ENCODE results near the gene OTOL1.

OTOL1 gene

GRCh38 chr3:161545824-161546223 lies 49.2 kb downstream of the OTOL1 start:
- DNase-seq (ENCODE audit: low read depth) = no peak

DNA sequence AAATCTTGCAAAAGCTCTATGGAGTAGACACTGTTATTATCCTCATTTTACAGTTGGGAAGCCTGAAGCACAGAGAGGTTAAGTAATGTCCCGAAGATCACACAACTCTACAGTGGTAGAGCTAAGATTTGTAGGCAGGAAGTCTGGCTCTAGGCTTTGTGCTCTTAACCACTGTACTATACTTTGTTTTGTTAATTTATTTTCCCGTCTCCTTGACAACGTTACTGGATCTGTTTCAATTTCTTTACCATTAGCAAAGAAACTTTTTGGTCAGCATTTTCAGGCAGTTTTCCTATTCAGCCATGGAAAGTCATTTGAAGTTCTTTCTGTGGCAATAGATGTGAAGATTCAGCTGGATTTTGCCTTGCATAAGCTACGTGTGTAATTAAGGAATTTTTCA lies 51.7 kb downstream of the OTOL1 start:
- no peak for DNase-seq (ENCODE audit: low read depth)

GRCh38 chr3:161549261-161549660 lies 52.7 kb downstream of the OTOL1 start:
- no peak for DNase-seq (ENCODE audit: low read depth)

DNA sequence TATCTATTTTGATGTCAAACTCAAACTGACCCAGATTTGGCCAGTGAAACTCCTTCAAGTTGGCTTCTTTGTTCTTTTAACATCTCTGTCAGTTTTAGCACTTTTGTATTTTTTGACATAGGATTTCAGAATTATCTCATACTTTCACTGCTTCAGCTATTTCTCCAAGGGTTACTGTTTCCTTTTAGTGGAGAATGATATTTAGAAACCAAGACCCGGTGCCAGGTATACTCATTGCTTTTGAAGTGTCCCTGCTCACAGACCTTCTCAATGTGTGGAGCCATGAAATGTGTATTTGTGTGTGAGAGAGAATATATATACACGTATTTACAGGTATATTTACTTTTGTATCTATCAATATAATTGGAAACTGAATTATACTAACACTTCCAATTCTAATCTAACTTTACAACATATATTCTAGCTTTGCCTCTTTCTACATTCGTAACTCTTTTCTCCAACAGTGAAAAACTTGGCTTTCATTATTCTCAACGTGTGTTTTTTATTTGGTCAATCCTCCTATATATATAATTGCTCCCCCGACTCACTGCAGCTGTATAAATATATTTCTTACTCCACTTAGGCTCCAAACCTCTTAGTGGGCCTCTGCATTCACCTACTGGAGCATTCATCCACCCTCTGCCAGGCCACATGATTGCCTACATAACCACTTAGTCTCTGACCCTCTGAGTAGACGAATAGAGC lies 54.0 kb downstream of the OTOL1 start:
- DNase-seq (ENCODE audit: low read depth) = no peak

DNA sequence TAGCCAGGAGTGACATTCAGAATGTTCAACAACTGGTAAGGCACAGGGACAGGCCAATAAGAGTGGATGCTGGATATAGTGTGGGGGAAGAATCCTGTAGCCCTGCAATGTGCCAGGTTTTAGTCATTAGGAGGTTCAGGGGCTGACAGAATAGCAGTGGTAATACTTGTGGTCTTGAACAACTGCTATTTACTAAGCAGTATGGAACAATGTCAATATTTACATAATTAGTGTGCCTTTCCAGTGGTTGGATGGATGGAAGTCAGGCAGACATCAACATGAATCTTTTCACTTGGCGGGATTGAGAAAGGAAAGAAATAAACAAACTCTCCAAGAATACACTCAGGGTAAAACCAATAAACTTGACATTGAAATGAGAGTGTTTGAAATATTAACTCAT lies 55.1 kb downstream of the OTOL1 start:
- no peak for DNase-seq (ENCODE audit: low read depth)

DNA sequence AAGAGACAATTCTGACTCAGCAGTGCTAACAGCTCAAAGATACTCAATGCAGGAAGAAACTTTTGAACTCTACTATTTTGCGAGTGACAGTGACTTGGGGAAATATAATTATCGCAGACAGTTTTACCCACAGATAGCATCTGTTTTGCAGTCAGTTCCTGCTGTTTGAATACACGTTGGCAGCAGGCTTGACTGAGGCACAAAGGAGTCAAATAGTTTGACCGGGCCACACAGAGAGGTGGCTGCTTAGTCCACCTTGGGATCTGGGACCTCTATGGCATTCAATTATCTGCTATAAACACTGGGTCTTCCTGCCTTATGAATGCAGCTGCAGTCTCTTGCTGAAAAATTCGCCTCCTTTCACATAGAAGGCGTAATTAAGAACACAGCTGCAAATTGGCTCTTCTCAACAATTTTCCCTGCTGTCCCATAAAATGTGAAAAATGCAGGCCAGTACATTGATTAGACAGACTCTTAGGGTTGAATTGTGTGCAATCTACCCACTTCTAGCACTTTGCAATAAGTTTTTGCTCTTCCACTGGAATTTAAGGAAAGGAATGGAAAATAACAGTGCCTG lies 56.5 kb downstream of the OTOL1 start:
- no peak for DNase-seq (ENCODE audit: low read depth)

Measured in iris pigment epithelial cell (primary cell).